COLO668 (cell line): ENCODE measurements around the gene PARP6.

ENCODE experiments used
- DNase-seq: peaks from one replicate; lab custom pipeline; 2025; ENCODE audit not compliant: unreplicated experiment; lab: John Stamatoyannopoulos, UW

PARP6 gene

GRCh38 chr15:72231833-72232478, 40.4 kb downstream of the PARP6 start:
- peak; percentile 88 for DNase-seq

DNA sequence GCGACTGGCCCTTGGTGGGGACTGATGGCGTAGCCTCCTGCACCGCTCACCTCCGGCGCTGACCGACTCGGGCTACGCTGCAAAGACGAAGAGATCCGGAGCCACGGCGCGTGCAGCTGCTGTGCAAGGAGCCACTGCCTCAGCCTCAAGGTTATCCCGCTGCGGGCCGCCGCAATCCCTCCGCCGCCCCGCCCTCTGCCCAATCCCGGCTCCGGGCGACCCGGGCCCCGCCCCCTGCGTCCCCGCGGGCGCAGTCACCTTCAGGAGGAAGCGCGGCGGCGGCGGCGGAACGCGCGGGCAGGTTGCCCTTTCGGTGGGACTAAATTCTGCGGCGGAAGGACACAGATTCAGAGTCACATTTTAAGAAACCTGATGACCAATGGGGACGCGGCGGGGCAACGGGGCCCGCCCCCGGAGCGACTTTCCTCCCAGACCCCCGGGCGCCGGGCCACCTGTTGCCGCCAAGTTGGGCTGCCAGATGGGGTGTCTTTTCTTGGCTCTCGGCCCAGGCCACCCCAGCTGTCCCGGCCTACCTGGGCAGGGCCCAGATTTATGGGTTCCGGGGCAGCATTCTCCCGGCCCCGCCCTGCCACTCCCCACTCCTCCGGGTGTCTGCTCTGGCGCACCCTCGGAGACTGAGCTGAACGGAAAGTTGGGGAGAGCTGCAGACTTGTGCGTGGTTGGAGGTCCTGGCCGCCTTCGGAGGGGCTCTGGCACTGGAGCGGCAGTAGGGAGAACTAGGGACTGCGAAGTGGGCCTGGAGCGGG, 41.1 kb downstream of the PARP6 start, which contains the start of gene PKM:
Gene PKM (minus strand): TSS at position 125 of the 767 bp plus-strand sequence. CDS start 12,093 bp downstream, outside the sequence.
- DNase-seq = peak; percentile 99

GRCh38 chr15:72230197-72231065, 41.9 kb downstream of the PARP6 start:
- peak; percentile 90 for DNase-seq

DNA sequence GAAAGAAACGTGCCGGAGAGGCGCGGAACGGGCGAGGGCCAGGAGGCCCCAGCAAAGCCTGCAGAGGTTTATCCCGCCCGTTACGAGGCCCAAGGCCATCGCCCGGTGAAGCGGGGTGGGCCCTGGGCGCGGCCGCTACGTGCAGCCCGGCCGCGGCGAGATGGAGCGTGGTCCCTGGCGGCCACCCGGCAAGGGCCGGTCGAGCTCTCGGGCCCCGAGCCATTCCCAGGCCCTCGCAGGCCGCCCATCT, 42.5 kb downstream of the PARP6 start:
- no peak for DNase-seq

- DNase-seq = no peak
These were observed 43.0 kb downstream of the PARP6 start for GRCh38 chr15:72229076-72229946.

DNA sequence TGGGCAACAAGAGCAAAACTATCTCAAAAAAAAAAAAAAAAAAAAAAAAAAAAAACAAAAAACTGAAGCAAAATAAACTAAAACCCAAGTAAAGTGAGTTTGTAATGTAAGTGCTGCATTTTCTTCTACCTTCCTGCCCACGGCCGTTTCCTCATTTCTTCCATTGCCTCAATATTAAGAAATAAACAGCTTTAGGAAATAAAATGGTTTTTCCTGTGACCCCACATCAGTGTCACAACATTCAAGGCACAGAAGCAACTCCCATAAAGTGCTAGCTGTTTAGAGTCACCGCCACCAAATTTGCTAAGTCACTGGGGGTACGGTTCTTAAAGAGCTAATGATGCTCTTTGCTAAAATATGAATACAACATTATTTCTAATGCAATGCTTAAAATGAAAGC, 44.6 kb downstream of the PARP6 start:
- DNase-seq = no peak

DNA sequence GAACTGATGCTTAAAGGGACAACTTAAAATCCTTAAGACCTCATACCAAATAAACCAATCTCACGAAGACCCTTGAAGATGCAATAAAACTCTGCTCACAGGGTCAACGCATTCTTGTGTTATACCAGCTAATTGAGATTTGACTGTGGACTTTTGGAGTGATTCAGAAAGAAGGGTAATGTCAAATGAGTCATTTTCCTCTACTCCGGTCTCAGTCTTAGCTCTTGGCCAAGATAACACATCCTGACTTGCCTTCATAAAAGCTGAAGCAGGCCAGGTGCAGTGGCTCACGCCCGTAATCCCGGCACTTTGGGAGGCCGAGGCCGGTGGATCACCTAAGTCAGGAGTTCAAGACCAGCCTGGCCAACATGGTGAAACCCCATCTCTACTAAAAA, 45.2 kb downstream of the PARP6 start:
- no peak for DNase-seq

GRCh38 chr15:72223278-72223677, 49.1 kb downstream of the PARP6 start:
- no peak for DNase-seq

DNA sequence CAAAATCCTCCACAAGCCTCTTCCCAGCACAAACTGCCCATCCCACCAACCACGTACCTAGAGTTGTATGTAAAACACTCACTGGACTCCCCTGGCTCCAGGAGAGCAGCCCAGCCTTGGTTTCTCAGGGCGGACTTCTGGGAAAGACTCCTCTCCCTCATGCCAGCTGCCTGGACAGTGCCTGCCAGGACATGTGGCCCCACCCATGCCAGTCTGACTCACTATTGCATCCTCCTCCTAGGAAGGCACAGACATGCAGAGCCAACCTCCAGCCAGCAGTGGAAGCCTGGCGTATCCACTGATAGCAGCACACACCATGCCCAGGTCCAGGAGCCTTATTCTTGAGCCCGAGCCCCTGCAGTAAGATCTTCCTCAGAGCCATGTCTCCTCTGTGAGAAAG, 50.0 kb downstream of the PARP6 start:
- no peak for DNase-seq

- no peak for DNase-seq
These were observed 51.7 kb downstream of the PARP6 start for GRCh38 chr15:72220687-72221086.

GRCh38 chr15:72217216-72217615, 55.1 kb downstream of the PARP6 start:
- no peak for DNase-seq

GRCh38 chr15:72216079-72216478, 56.3 kb downstream of the PARP6 start:
- no peak for DNase-seq

- no peak for DNase-seq
These were observed 64.7 kb downstream of the PARP6 start for GRCh38 chr15:72207558-72208085.

- no peak for DNase-seq
These were observed 65.7 kb downstream of the PARP6 start for GRCh38 chr15:72206677-72207000.

DNA sequence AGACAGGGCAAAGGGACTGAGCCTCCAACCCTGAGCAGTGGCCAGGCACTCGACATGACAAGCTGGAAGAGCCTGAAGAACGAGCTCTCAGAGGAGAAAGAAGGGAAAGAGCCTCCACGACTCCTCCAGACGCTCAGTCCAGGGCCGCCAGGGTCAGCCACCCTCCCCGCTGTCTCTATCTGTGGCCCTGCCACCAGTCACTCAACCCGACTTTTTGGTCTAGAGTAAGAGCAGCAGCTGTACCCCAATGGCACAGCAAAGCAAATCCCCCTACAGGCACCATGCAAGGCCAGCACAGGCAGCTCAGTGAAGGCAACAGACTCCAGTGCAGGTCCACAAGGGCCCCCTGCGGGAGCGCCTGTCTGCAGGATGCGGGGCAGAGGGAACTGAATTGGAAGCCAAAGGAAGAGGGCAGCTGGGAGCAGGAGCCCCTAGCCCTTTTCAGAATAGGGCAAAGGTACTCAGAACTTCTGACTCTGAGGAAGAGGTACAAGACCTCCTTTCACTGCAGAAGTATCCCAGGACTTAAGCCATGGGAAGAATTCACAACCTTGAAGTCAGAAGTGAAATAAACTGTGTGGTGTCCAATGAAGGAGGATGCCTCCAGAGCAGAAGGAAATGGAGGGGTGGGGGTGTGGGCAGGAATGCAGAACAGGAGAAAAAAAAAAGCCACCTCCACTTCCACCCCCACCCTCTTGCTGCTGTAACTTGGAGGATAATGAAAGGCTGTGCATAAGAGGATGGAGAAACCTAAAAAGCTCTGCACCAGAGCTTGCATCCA, 66.3 kb downstream of the PARP6 start:
- no peak for DNase-seq

DNA sequence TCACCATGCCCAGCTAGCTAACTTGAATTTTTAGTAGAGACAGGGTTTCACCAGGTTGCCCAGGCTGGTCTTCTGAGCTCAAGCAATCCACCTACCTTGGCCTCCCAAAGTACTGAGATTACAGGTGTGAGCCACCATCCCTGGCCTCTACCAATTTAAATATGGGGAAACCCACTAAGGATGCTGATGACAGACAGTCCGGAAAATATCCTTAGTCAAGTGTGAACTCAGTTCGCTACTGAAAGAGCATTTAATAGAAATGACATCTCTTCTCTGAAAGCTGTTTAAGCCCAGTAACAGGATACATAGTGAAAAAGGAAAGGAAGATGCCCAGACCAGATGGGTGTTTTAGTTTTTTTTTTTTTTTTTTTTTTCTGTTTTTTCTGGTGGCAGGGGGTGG, 67.1 kb downstream of the PARP6 start:
- DNase-seq = no peak

DNA sequence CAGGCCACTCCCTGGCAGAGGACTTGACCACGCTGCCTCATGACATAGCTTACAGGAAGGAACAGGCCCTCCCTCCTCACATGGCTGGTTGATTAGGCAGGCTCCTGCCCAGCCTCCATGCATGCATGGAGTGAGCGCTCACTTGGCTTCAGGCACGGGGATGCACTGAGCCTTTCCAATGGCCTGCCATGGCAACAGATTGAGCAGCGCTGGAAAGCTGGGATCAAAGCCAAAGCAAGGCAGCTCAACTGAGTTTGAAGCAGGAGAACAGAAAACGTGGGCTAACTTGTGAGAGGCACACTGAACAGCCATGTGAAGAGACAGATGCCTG, 68.9 kb downstream of the PARP6 start:
- DNase-seq = no peak

- no peak for DNase-seq
These were observed 69.4 kb downstream of the PARP6 start for GRCh38 chr15:72202801-72203506.

DNA sequence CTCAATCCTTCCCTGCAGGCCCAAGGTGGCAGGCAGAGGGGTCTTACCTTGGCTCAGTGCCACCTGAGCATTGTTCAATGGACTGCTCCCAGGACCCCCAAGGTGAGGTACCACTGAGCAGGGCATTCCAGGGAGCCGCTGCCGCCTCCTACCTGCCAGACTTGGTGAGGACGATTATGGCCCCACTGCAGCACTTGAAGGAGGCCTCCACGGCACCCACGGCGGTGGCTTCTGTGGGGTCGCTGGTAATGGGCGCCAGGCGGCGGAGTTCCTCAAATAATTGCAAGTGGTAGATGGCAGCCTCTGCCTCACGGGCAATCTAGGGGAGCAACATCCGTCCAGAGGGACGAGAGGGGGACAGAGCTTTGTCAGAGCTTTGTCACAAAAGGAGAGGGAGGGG, 70.1 kb downstream of the PARP6 start:
- no peak for DNase-seq
